Measurements from ENCODE around the gene NUP98. TPM values are rescaled to one million over a fixed set of nuclear protein-coding genes. Genes with fewer than 3 reads are reported as not detected.

Gene NUP98
- total RNA-seq, 1 experiment from 2014 or later, result 98.4 TPM

- TF ChIP-seq RAD21 (IDR thresholded peaks at IDR 0.05; ENCODE audit: low read depth) (no peak), CBX3 (IDR thresholded peaks at IDR 0.05; ENCODE audit: low read depth) (no peak), ELF1 (IDR thresholded peaks at IDR 0.05; ENCODE audit: borderline replicate concordance, low read depth) (no peak), ATF3 (IDR thresholded peaks at IDR 0.05) (no peak)
These were observed 113.1 kb downstream of the NUP98 start (continued) for GRCh38 chr11:3684129-3684818.

- Histone ChIP-seq H3K4me2 (ENCODE audit: low read length) (no peak overlapping the region), H3K27me3 (ENCODE audit: insufficient read depth, low read length) (no peaks in the 10 kb centered on the region), H3K9me2 (ENCODE audit: insufficient read depth) (no peaks in the 10 kb centered on the region), H3K9ac (ENCODE audit: low read length) (no peak overlapping the region), H3K79me2 (ENCODE audit: insufficient read depth, low read length) (peaks cover 10% of the 10 kb centered on the region; the same call in 1 of the 2 replicates), H4K20me1 (ENCODE audit: insufficient read depth) (no peaks in the 10 kb centered on the region), H2AFZ (ENCODE audit: low read depth, low read length, poor library complexity, severe bottlenecking) (no peak overlapping the region), H3K27ac (ENCODE audit: low read depth, low read length) (no peak overlapping the region), H3K36me3 (ENCODE audit: control insufficient read depth in 1 of 2, insufficient read depth in 2 of 2, low read length in 2 of 2) (peaks cover 71 to 79% of the 10 kb centered on the region in 2 experiments), H3K4me3 (replicated peaks in 1 of 2; ENCODE audit: low read depth in 1 of 2, low read length in 2 of 2) (no peak overlapping the region), H3K9me3 (ENCODE audit: control insufficient read depth in 1 of 2, insufficient read depth in 1 of 2, low read depth in 1 of 2, low read length in 2 of 2) (no peaks in the 10 kb centered on the region), H3K4me1 (ENCODE audit: control insufficient read depth in 1 of 2, insufficient read depth in 2 of 2, low read length in 2 of 2) (no peaks in the 10 kb centered on the region)
- intact Hi-C loops (cut with micrococcal nuclease), result no loop called here
- ChIA-PET RAD21 (ENCODE audit: low non-redundant PET in 1 of 2, low total read pairs in 2 of 2, uncharacterized antibody in 2 of 2, unreplicated experiment in 2 of 2) (no interaction called here), POLR2A (no interaction called here), CTCF (interaction anchor here (1.8 kb wide), 1 partner anchor 27 kb away, joined by 3 read pairs; no protein-coding TSS in a partner anchor)
- no TSS peak for BruUV-seq (replicated peaks)
- TF ChIP-seq POLR2A (IDR thresholded peaks at IDR 0.05; ENCODE audit: borderline replicate concordance, extremely low read depth, insufficient read depth, insufficient read length) (no peak), CTCF (IDR thresholded peaks at IDR 0.05 in 2 of 3, conservative IDR thresholded peaks at IDR 0.05 in 1 of 3; ENCODE audit: borderline replicate concordance in 1 of 3, insufficient read depth in 1 of 3, low read depth in 2 of 3, low read length in 2 of 3) (peak in 1 of 3 experiments; percentile 42; a peak in 1 of 6 replicates), SIN3A (IDR thresholded peaks at IDR 0.05; ENCODE audit: low read depth) (no peak), YY1 (IDR thresholded peaks at IDR 0.05; ENCODE audit: extremely low read depth, insufficient replicate concordance, low read depth, low read length) (no peak), REST (IDR thresholded peaks at IDR 0.05; ENCODE audit: low read depth) (no peak), RAD21 (IDR thresholded peaks at IDR 0.05; ENCODE audit: low read depth) (no peak), ZNF274 (IDR thresholded peaks at IDR 0.05; ENCODE audit: low read depth, low read length) (no peak)
- ATAC-seq (no peak; the same call in 1 of the 2 replicates), DNase-seq (ENCODE audit: low read depth, low spot score) (no peak)
These were observed 114.3 kb downstream of the NUP98 start for GRCh38 chr11:3683039-3683438.

Data from HCT116 (cell line).